SJCRH30 (cell line): ENCODE measurements around the gene TRIAP1. TPM values are rescaled to one million over a fixed set of nuclear protein-coding genes. Genes with fewer than 3 reads are reported as not detected.

ENCODE experiments used
- DNase-seq, 2 experiments: peaks; one replicate each; pipeline ENCODE4 v3.0.0-alpha.2; 2015 to 2020
- H3K27ac ChIP-seq: fragments of 250-450 bp; sonication (Bioruptor Pico); 2 replicates; pipeline ENCODE4 v1.5.1; 2020; ENCODE audit warnings: mild to moderate bottlenecking, moderate library complexity
- H3K27me3 ChIP-seq: fragments of 250-450 bp; sonication (Bioruptor Pico); 2 replicates; pipeline ENCODE4 v1.5.1; 2020; ENCODE audit warnings: mild to moderate bottlenecking, moderate library complexity
- H3K36me3 ChIP-seq: fragments of 250-450 bp; sonication (Bioruptor Pico); 2 replicates; pipeline ENCODE4 v1.5.1; 2020; ENCODE audit warnings: mild to moderate bottlenecking, moderate library complexity
- H3K4me1 ChIP-seq: fragments of 250-450 bp; sonication (Bioruptor Pico); 2 replicates; pipeline ENCODE4 v1.5.1; 2020; ENCODE audit warnings: mild to moderate bottlenecking, moderate library complexity
- H3K4me3 ChIP-seq: fragments of 250-450 bp; sonication (Bioruptor Pico); 2 replicates; pipeline ENCODE4 v1.5.1; 2020; ENCODE audit warnings: mild to moderate bottlenecking, moderate library complexity
- H3K9me3 ChIP-seq: fragments of 250-450 bp; sonication (Bioruptor Pico); replicated peaks from 2 replicates; pipeline ENCODE4 v1.5.1; 2020; ENCODE audit warnings: mild to moderate bottlenecking, moderate library complexity
- total RNA-seq: library from RNA; depleted of rRNA; stranded (reverse); fragments of >200 nt; shearing (Covaris generic); gene quantifications from 2 replicates; pipeline ENCODE4 v1.2.3, GENCODE V29; 2014; rRNA removed

TRIAP1 gene
- total RNA-seq, 1 experiment from 2014 or later, result 43.4 TPM

DNA sequence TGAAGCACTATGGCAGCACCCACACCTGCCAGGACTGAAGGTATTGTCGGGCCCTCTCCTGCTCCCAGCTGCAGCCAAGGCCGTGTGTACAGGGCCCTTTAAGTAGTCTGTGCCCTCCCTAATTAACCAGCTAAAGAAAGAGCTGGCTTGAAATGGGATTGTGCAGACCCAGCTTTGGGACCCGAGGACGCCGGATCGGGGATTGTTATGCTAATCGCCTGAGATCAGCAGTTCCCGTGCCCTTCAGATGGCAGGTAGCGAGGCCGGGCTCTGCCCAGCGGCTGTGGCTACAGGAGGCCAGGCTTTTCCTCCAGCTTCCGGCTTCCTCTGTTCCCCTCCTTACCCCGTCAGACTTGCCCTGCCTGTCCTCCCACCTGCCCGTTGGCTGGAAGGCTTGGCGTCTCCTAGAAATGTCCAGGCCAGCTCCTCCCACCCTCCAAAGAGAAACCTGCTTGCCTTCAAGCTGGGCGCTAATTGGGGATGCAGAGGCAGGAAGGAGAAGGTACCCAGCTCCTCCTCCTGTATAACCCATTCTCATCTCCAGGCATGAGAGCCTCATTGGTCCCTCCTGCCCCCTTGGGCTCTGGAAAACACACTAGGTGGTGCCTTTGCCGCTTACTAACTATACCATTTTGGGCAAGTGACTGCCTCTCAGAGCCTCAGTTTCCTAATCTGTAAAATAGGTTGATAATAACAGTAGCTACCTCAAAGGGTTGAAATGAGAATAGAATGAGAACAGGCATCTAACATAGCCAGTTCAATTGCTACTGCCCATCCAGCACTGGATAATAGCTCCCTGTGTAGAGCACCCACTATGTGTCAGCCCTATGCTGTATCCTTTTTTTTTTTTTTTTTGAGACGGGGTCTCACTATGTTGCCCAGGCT lies 51.5 kb downstream of the TRIAP1 start:
- H3K4me3 ChIP-seq, result no peak overlapping the region
- no peak overlapping the region for H3K27ac ChIP-seq

More for the DNA sequence above, 51.5 kb downstream of the TRIAP1 start:
- no peak for DNase-seq
- no peaks in the 10 kb centered on the region for H3K9me3 ChIP-seq
- H3K36me3 ChIP-seq, result no peaks in the 10 kb centered on the region
- peaks cover 6% of the 10 kb centered on the region; the same call in 1 of the 2 replicates for H3K27me3 ChIP-seq
- H3K4me1 ChIP-seq, result no peaks in the 10 kb centered on the region

Other genes with a start within 250 kb of the TRIAP1 start
- gene RPLP0, start 245.3 kb downstream of the TRIAP1 start, total RNA-seq, result 2,854 and 3,078 TPM in 2 replicates
- gene PXN, start 180.7 kb downstream of the TRIAP1 start, total RNA-seq, result 23.2 and 29.7 TPM in 2 replicates
- under 0.01 TPM in 1 of 2 replicates, not detected in the other for gene RNU4-2, start 154.5 kb downstream of the TRIAP1 start, total RNA-seq
- under 0.01 TPM in 2 replicates for gene RNU4-1, start 153.1 kb downstream of the TRIAP1 start, total RNA-seq
- 4.0 and 5.5 TPM in 2 replicates for gene SIRT4, start 144.1 kb downstream of the TRIAP1 start, total RNA-seq
- not detected in 2 replicates for gene PLA2G1B, start 118.6 kb downstream of the TRIAP1 start, total RNA-seq
- gene MSI1, start 77.2 kb downstream of the TRIAP1 start, total RNA-seq, result 4.8 and 5.4 TPM in 2 replicates
- 423 and 488 TPM in 2 replicates for gene COX6A1, start 8.3 kb downstream of the TRIAP1 start, total RNA-seq
- 29.8 and 31.4 TPM in 2 replicates for gene GATC, start 60 bp upstream of the TRIAP1 start, total RNA-seq
- gene SRSF9, start 23.4 kb upstream of the TRIAP1 start, total RNA-seq, result 120 and 136 TPM in 2 replicates
- gene DYNLL1, start 49.7 kb upstream of the TRIAP1 start, total RNA-seq, result 446 and 452 TPM in 2 replicates
- 30.3 and 34.2 TPM in 2 replicates for gene COQ5, start 82.8 kb upstream of the TRIAP1 start, total RNA-seq
- gene RNF10, start 88.0 kb upstream of the TRIAP1 start, total RNA-seq, result 43.9 and 48.5 TPM in 2 replicates
- 40.4 and 41.6 TPM in 2 replicates for gene POP5, start 135.0 kb upstream of the TRIAP1 start, total RNA-seq
- gene CABP1, start 194.2 kb upstream of the TRIAP1 start, total RNA-seq, result 1.7 and 2.7 TPM in 2 replicates
- 77.7 and 83.1 TPM in 2 replicates for gene MLEC, start 240.8 kb upstream of the TRIAP1 start, total RNA-seq